GM18907 (cell line): ENCODE results near the gene RANBP17.
"Not testable (repeated sequence)": the region's sequence is repeated elsewhere in the genome, so short reads cannot be mapped to it uniquely, and the experiment has no call there.

Experiments
- ATAC-seq: cut with Tn5 transposase; IDR thresholded peaks from one replicate; pipeline ENCODE4 v1.9.1; 2021; ENCODE audit warnings: mild to moderate bottlenecking, moderate library complexity; ENCODE audit not compliant: unreplicated experiment

RANBP17 gene

GRCh38 chr5:171283753-171284152 lies 421.9 kb downstream of the RANBP17 start:
- ATAC-seq = no peak

- ATAC-seq = no peak
These were observed 423.6 kb downstream of the RANBP17 start for GRCh38 chr5:171285465-171285864.

- ATAC-seq = no peak
These were observed 426.2 kb downstream of the RANBP17 start for GRCh38 chr5:171288066-171288465.

- no peak for ATAC-seq
These were observed 429.6 kb downstream of the RANBP17 start for GRCh38 chr5:171291371-171291770.

GRCh38 chr5:171295299-171295698 lies 433.5 kb downstream of the RANBP17 start:
- no peak for ATAC-seq

- ATAC-seq = no peak
These were observed 434.0 kb downstream of the RANBP17 start for GRCh38 chr5:171295801-171296200.

- ATAC-seq = not testable (repeated sequence)
These were observed 436.1 kb downstream of the RANBP17 start for GRCh38 chr5:171297941-171298340.

- no peak for ATAC-seq
These were observed 437.4 kb downstream of the RANBP17 start for GRCh38 chr5:171299228-171299627.

- ATAC-seq = no peak
These were observed 438.0 kb downstream of the RANBP17 start for GRCh38 chr5:171299851-171300250.

- no peak for ATAC-seq
These were observed 438.5 kb downstream of the RANBP17 start for GRCh38 chr5:171300358-171300757.

- no peak for ATAC-seq
These were observed 444.3 kb downstream of the RANBP17 start for GRCh38 chr5:171306166-171306565.

- no peak for ATAC-seq
These were observed 445.2 kb downstream of the RANBP17 start for GRCh38 chr5:171306781-171307591.

GRCh38 chr5:171307789-171308452 lies 446.1 kb downstream of the RANBP17 start:
- ATAC-seq = no peak

GRCh38 chr5:171308453-171309275 lies 446.8 kb downstream of the RANBP17 start, which contains the start of gene TLX3:
Gene TLX3 (plus strand): TSS chr5:171309248. CDS start chr5:171309366, 118 bp downstream.
- no peak for ATAC-seq

- ATAC-seq = no peak
These were observed 447.7 kb downstream of the RANBP17 start for GRCh38 chr5:171309276-171310211.

GRCh38 chr5:171310212-171310818 lies 448.5 kb downstream of the RANBP17 start:
- ATAC-seq = no peak

- no peak for ATAC-seq
These were observed 449.1 kb downstream of the RANBP17 start for GRCh38 chr5:171310819-171311321.

- ATAC-seq = no peak
These were observed 449.7 kb downstream of the RANBP17 start for GRCh38 chr5:171311322-171312077.
